GM18502 (cell line): Measurements from ENCODE around the gene SOX13.

Experiments used
- ATAC-seq: cut with Tn5 transposase; IDR thresholded peaks from one replicate; pipeline ENCODE4 v1.9.1; 2021; ENCODE audit warnings: mild to moderate bottlenecking; ENCODE audit not compliant: unreplicated experiment, poor library complexity

Gene SOX13

GRCh38 chr1:204149635-204150565 lies 77.0 kb downstream of the SOX13 start:
- no peak for ATAC-seq

- no peak for ATAC-seq
Measured at GRCh38 chr1:204150702-204151551, 78.0 kb downstream of the SOX13 start.

- no peak for ATAC-seq
Measured at GRCh38 chr1:204151552-204152309, 78.8 kb downstream of the SOX13 start, which contains the start of gene ETNK2. ETNK2 (minus strand) TSS chr1:204152044; CDS start chr1:204151852, 192 bp downstream.

GRCh38 chr1:204152310-204153044 lies 79.6 kb downstream of the SOX13 start:
- no peak for ATAC-seq

- ATAC-seq, result no peak
Measured at GRCh38 chr1:204153667-204154066, 80.8 kb downstream of the SOX13 start.

- ATAC-seq, result no peak
Measured at GRCh38 chr1:204154568-204155255, 81.8 kb downstream of the SOX13 start.

GRCh38 chr1:204155881-204156280 lies 83.0 kb downstream of the SOX13 start:
- ATAC-seq, result no peak

GRCh38 chr1:204157962-204158361 lies 85.0 kb downstream of the SOX13 start:
- ATAC-seq, result no peak

GRCh38 chr1:204161609-204162493 lies 88.9 kb downstream of the SOX13 start:
- no peak for ATAC-seq

GRCh38 chr1:204162494-204163074 lies 89.7 kb downstream of the SOX13 start:
- peak; percentile 54 for ATAC-seq

- no peak for ATAC-seq
Measured at GRCh38 chr1:204166219-204166618, 93.3 kb downstream of the SOX13 start, which contains the start of gene REN. REN (minus strand) TSS chr1:204166337; CDS start chr1:204166293, 44 bp downstream.

GRCh38 chr1:204167730-204168129 lies 94.8 kb downstream of the SOX13 start:
- no peak for ATAC-seq

GRCh38 chr1:204169858-204170257 lies 96.9 kb downstream of the SOX13 start:
- no peak for ATAC-seq

GRCh38 chr1:204170494-204171155 lies 97.7 kb downstream of the SOX13 start:
- no peak for ATAC-seq

- ATAC-seq, result no peak
Measured at GRCh38 chr1:204171751-204172178, 98.8 kb downstream of the SOX13 start.

GRCh38 chr1:204172404-204173029 lies 99.6 kb downstream of the SOX13 start:
- no peak for ATAC-seq

GRCh38 chr1:204174958-204175357 lies 102.0 kb downstream of the SOX13 start:
- ATAC-seq, result no peak
